ENCODE measurements around the gene OXCT2.

DNA sequence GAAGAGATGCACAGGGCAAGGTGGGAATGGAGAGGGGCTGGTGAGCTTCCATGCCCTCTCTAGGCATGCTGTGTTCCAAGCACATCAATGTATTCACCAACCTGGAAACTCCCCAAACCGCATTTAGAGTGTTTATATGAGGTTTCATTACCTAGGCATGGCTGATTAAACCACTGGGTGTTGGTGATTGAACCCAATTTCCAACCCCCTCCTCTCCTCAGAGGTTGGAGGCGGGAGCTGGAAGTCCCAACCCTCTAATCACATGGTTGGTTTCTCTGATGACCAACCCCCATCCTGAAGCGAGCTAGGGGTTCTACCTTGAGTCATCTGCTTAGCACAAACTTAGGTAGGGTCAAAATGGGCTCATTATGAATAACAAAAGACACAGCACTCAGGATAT is 35.4 kb downstream of the OXCT2 start:
- no peak for TF ChIP-seq EHMT2 (IDR thresholded peaks at IDR 0.05; ENCODE audit: low read depth)
- TF ChIP-seq, protein P1, sequence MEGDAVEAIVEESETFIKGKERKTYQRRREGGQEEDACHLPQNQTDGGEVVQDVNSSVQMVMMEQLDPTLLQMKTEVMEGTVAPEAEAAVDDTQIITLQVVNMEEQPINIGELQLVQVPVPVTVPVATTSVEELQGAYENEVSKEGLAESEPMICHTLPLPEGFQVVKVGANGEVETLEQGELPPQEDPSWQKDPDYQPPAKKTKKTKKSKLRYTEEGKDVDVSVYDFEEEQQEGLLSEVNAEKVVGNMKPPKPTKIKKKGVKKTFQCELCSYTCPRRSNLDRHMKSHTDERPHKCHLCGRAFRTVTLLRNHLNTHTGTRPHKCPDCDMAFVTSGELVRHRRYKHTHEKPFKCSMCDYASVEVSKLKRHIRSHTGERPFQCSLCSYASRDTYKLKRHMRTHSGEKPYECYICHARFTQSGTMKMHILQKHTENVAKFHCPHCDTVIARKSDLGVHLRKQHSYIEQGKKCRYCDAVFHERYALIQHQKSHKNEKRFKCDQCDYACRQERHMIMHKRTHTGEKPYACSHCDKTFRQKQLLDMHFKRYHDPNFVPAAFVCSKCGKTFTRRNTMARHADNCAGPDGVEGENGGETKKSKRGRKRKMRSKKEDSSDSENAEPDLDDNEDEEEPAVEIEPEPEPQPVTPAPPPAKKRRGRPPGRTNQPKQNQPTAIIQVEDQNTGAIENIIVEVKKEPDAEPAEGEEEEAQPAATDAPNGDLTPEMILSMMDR (IDR thresholded peaks at IDR 0.05) = no peak
- TF ChIP-seq SMC3 (IDR thresholded peaks at IDR 0.05) = no peak
- no peak for TF ChIP-seq NR3C1 (IDR thresholded peaks at IDR 0.05)
- no peak for TF ChIP-seq JUN (IDR thresholded peaks at IDR 0.05)
- TF ChIP-seq BHLHE40 (IDR thresholded peaks at IDR 0.05; ENCODE audit: low read depth, low read length) = no peak
- TF ChIP-seq NFE2L2 (conservative IDR thresholded peaks at IDR 0.05; ENCODE audit: low read length) = no peak
- no peak for TF ChIP-seq HDAC2 (IDR thresholded peaks at IDR 0.05)
- no peak for TF ChIP-seq POLR2A (IDR thresholded peaks at IDR 0.05; ENCODE audit: low read length)
- TF ChIP-seq, protein P2, sequence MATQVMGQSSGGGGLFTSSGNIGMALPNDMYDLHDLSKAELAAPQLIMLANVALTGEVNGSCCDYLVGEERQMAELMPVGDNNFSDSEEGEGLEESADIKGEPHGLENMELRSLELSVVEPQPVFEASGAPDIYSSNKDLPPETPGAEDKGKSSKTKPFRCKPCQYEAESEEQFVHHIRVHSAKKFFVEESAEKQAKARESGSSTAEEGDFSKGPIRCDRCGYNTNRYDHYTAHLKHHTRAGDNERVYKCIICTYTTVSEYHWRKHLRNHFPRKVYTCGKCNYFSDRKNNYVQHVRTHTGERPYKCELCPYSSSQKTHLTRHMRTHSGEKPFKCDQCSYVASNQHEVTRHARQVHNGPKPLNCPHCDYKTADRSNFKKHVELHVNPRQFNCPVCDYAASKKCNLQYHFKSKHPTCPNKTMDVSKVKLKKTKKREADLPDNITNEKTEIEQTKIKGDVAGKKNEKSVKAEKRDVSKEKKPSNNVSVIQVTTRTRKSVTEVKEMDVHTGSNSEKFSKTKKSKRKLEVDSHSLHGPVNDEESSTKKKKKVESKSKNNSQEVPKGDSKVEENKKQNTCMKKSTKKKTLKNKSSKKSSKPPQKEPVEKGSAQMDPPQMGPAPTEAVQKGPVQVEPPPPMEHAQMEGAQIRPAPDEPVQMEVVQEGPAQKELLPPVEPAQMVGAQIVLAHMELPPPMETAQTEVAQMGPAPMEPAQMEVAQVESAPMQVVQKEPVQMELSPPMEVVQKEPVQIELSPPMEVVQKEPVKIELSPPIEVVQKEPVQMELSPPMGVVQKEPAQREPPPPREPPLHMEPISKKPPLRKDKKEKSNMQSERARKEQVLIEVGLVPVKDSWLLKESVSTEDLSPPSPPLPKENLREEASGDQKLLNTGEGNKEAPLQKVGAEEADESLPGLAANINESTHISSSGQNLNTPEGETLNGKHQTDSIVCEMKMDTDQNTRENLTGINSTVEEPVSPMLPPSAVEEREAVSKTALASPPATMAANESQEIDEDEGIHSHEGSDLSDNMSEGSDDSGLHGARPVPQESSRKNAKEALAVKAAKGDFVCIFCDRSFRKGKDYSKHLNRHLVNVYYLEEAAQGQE (IDR thresholded peaks at IDR 0.05) = no peak
- no peak for TF ChIP-seq MAZ (IDR thresholded peaks at IDR 0.05; ENCODE audit: borderline replicate concordance, low read depth, low read length)
- TF ChIP-seq RAD21 (conservative IDR thresholded peaks at IDR 0.05 in 1 of 2, IDR thresholded peaks at IDR 0.05 in 1 of 2) = no peak
- TF ChIP-seq KDM1A (IDR thresholded peaks at IDR 0.05; ENCODE audit: low read depth) = no peak
- no peak for TF ChIP-seq CEBPB (IDR thresholded peaks at IDR 0.05)
